A549 (cell line): Measurements from ENCODE around the gene LCNL1.

Source experiments
- CTCF ChIP-seq: fragments of >200 bp; sonication (Bioruptor Twin); formaldehyde crosslinking; IDR thresholded peaks from 3 replicates; pipeline ENCODE4 v1.5.1; 2016
- EP300 ChIP-seq, 2 experiments: fragments of >200 bp; sonication (Bioruptor Twin); formaldehyde crosslinking; IDR thresholded peaks; 2 replicates in 1 of 2; 3 replicates in 1 of 2; pipeline ENCODE4 v1.6.1; 2016 to 2017
- HOXA7 ChIP-seq: fragments of 250-450 bp; sonication (Bioruptor Pico); IDR thresholded peaks from 2 replicates; pipeline ENCODE4 v1.5.0; 2020; ENCODE audit warnings: mild to moderate bottlenecking, moderate library complexity
- JUN ChIP-seq, 2 experiments: fragments of >200 bp; sonication (Bioruptor Twin); formaldehyde crosslinking; IDR thresholded peaks; 2 replicates in 1 of 2; 3 replicates in 1 of 2; pipeline ENCODE4 v1.6.1; 2016 to 2017
- POLR2A ChIP-seq: IDR thresholded peaks from 2 replicates; pipeline ENCODE4 v1.6.1; 2012; ENCODE audit warnings: mild to moderate bottlenecking, low read length
- POLR2AphosphoS2 ChIP-seq: conservative IDR thresholded peaks from 2 replicates; pipeline ENCODE4 v1.6.1; 2012; ENCODE audit warnings: low read length, improper control_type of control experiment, inconsistent platforms
- RCOR1 ChIP-seq: fragments of 150-350 bp; IDR thresholded peaks from 2 replicates; pipeline ENCODE4 v1.6.1; 2014; ENCODE audit warnings: antibody characterized with exemption, low read length, low read depth
- REST ChIP-seq: fragments of 200-600 bp; sonication (generic); IDR thresholded peaks from 2 replicates; pipeline ENCODE4 v1.6.1; 2016; ENCODE audit warnings: antibody characterized with exemption, mild to moderate bottlenecking, moderate library complexity
- RNF2 ChIP-seq: fragments of 200-600 bp; sonication (generic); IDR thresholded peaks from 2 replicates; pipeline ENCODE4 v1.6.1; 2016; ENCODE audit warnings: low read depth, mild to moderate bottlenecking, antibody characterized with exemption, moderate library complexity, borderline replicate concordance
- SMC3 ChIP-seq: fragments of >200 bp; sonication (Bioruptor Twin); formaldehyde crosslinking; IDR thresholded peaks from 3 replicates; pipeline ENCODE4 v1.6.1; 2018; ENCODE audit warnings: inconsistent platforms
- USF2 ChIP-seq: fragments of 450-650 bp; IDR thresholded peaks from 2 replicates; pipeline ENCODE4 v1.6.1; 2014; ENCODE audit warnings: antibody characterized with exemption
- TF ChIP-seq, protein P1 (sequence below): fragments of 150-350 bp; IDR thresholded peaks from 2 replicates; pipeline ENCODE4 v1.6.1; 2014; ENCODE audit warnings: low read depth, mild to moderate bottlenecking, low read length

DNA sequence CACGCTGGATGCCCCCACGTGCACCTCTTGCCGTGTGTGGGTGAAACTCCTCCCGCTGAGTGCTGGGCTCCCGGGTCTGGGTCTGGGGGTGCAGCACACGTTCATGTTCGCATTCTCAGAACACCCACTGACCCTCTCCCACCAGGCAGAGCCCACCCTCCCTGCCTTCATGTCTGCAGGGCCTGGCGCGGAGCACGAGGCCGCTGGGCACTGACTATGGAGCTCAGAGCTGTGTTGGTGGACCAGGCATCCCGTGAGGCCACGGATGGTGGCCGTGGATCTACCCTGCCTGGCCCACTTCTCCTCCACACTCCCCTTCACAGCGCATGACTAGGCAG is 21.9 kb upstream of the LCNL1 start:
- no peak for TF ChIP-seq USF2
- no peak for TF ChIP-seq CTCF
- TF ChIP-seq REST = no peak
- no peak for TF ChIP-seq EP300 (IDR thresholded peaks at IDR 0.05)
- no peak for TF ChIP-seq JUN (IDR thresholded peaks at IDR 0.05)
- TF ChIP-seq HOXA7 (CRISPR knock-in tag) = no peak
- no peak for TF ChIP-seq SMC3
- no peak for TF ChIP-seq POLR2A
- no peak for TF ChIP-seq RCOR1
- TF ChIP-seq POLR2AphosphoS2 = no peak
- TF ChIP-seq RNF2 = no peak
- TF ChIP-seq, protein P1, sequence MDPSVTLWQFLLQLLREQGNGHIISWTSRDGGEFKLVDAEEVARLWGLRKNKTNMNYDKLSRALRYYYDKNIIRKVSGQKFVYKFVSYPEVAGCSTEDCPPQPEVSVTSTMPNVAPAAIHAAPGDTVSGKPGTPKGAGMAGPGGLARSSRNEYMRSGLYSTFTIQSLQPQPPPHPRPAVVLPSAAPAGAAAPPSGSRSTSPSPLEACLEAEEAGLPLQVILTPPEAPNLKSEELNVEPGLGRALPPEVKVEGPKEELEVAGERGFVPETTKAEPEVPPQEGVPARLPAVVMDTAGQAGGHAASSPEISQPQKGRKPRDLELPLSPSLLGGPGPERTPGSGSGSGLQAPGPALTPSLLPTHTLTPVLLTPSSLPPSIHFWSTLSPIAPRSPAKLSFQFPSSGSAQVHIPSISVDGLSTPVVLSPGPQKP = no peak
